ENCODE measurements around the gene NFKBIA.

The NFKBIA gene

GRCh38 chr14:35387713-35388579 lies 16.6 kb downstream of the NFKBIA start:
- no peak overlapping the region for H3K4me2 ChIP-seq
- H3K36me3 ChIP-seq (ENCODE audit: insufficient read depth): no peaks in the 10 kb centered on the region
- no peaks in the 10 kb centered on the region for H3K4me1 ChIP-seq (ENCODE audit: low read depth, poor library complexity, severe bottlenecking)
- no peak overlapping the region for H3K9ac ChIP-seq
- no peaks in the 10 kb centered on the region for H4K20me1 ChIP-seq (ENCODE audit: insufficient read depth)
- H2AFZ ChIP-seq (ENCODE audit: low read depth): no peak overlapping the region
- H3K4me3 ChIP-seq (IDR thresholded peaks at IDR 0.05; ENCODE audit: insufficient read depth, low read depth, low read length): no peak overlapping the region
- no peak overlapping the region for H3K27ac ChIP-seq
- no peaks in the 10 kb centered on the region for H3K79me2 ChIP-seq (ENCODE audit: insufficient read depth, low read depth)
- no peaks in the 10 kb centered on the region for H3K27me3 ChIP-seq (ENCODE audit: insufficient read depth, low read depth)
- TF ChIP-seq CTCF (conservative IDR thresholded peaks at IDR 0.05; ENCODE audit: low read depth, low read length): no peak

GRCh38 chr14:35387219-35387618 lies 17.3 kb downstream of the NFKBIA start:
- H3K9ac ChIP-seq: no peak overlapping the region
- H3K4me3 ChIP-seq (IDR thresholded peaks at IDR 0.05; ENCODE audit: insufficient read depth, low read depth, low read length): no peak overlapping the region
- TF ChIP-seq CTCF (conservative IDR thresholded peaks at IDR 0.05; ENCODE audit: low read depth, low read length): no peak
- H4K20me1 ChIP-seq (ENCODE audit: insufficient read depth): no peaks in the 10 kb centered on the region
- H2AFZ ChIP-seq (ENCODE audit: low read depth): no peak overlapping the region
- no peak overlapping the region for H3K4me2 ChIP-seq
- no peaks in the 10 kb centered on the region for H3K36me3 ChIP-seq (ENCODE audit: insufficient read depth)
- H3K79me2 ChIP-seq (ENCODE audit: insufficient read depth, low read depth): no peaks in the 10 kb centered on the region
- H3K27ac ChIP-seq: no peak overlapping the region
- no peaks in the 10 kb centered on the region for H3K27me3 ChIP-seq (ENCODE audit: insufficient read depth, low read depth)
- H3K4me1 ChIP-seq (ENCODE audit: low read depth, poor library complexity, severe bottlenecking): no peaks in the 10 kb centered on the region

- Histone ChIP-seq H3K4me1 (ENCODE audit: low read depth, poor library complexity, severe bottlenecking) (no peaks in the 10 kb centered on the region), H2AFZ (ENCODE audit: low read depth) (no peak overlapping the region), H3K4me3 (IDR thresholded peaks at IDR 0.05; ENCODE audit: insufficient read depth, low read depth, low read length) (no peak overlapping the region), H3K79me2 (ENCODE audit: insufficient read depth, low read depth) (no peaks in the 10 kb centered on the region), H3K4me2 (no peak overlapping the region), H4K20me1 (ENCODE audit: insufficient read depth) (no peaks in the 10 kb centered on the region), H3K36me3 (ENCODE audit: insufficient read depth) (no peaks in the 10 kb centered on the region), H3K27me3 (ENCODE audit: insufficient read depth, low read depth) (no peaks in the 10 kb centered on the region), H3K9ac (no peak overlapping the region), H3K27ac (no peak overlapping the region)
- no peak for TF ChIP-seq CTCF (conservative IDR thresholded peaks at IDR 0.05; ENCODE audit: low read depth, low read length)
Measured at GRCh38 chr14:35386673-35387125, 17.9 kb downstream of the NFKBIA start.

GRCh38 chr14:35385042-35385839 lies 19.3 kb downstream of the NFKBIA start:
- Histone ChIP-seq H3K79me2 (ENCODE audit: insufficient read depth, low read depth) (no peaks in the 10 kb centered on the region), H3K4me3 (IDR thresholded peaks at IDR 0.05; ENCODE audit: insufficient read depth, low read depth, low read length) (no peak overlapping the region), H3K4me1 (ENCODE audit: low read depth, poor library complexity, severe bottlenecking) (no peaks in the 10 kb centered on the region), H4K20me1 (ENCODE audit: insufficient read depth) (no peaks in the 10 kb centered on the region), H3K4me2 (no peak overlapping the region), H3K36me3 (ENCODE audit: insufficient read depth) (no peaks in the 10 kb centered on the region), H2AFZ (ENCODE audit: low read depth) (no peak overlapping the region), H3K27me3 (ENCODE audit: insufficient read depth, low read depth) (no peaks in the 10 kb centered on the region), H3K27ac (no peak overlapping the region), H3K9ac (no peak overlapping the region)
- no peak for TF ChIP-seq CTCF (conservative IDR thresholded peaks at IDR 0.05; ENCODE audit: low read depth, low read length)

All from KMS-11 (cell line).